Activated CD8-positive, alpha-beta memory T cell treated with anti-CD3 and anti-CD28 coated beads, Interleukin-2, amount 50 U/mL, for 1 hour (primary cell): Measurements from ENCODE around the gene CLK2.
"Not testable (repeated sequence)": the region's sequence is repeated elsewhere in the genome, so short reads cannot be mapped to it uniquely, and the experiment has no call there.

Experiments
- DNase-seq: peaks from one replicate; pipeline ENCODE4 v3.0.0-alpha.2; 2020; ENCODE audit errors: extremely low read depth

CLK2 gene

GRCh38 chr1:155266553-155266952 lies 6.8 kb downstream of the CLK2 start:
- no peak for DNase-seq

- DNase-seq: no peak
Observed at GRCh38 chr1:155263067-155263466, 10.2 kb downstream of the CLK2 start.

GRCh38 chr1:155261852-155262673 lies 11.2 kb downstream of the CLK2 start, which contains the start of gene SCAMP3:
Gene SCAMP3 (minus strand): TSS chr1:155262360. CDS start chr1:155262151, 209 bp downstream.
- DNase-seq: peak; percentile 66

GRCh38 chr1:155261493-155261851 lies 11.8 kb downstream of the CLK2 start:
- DNase-seq: no peak

- no peak for DNase-seq
Observed at GRCh38 chr1:155260276-155260675, 13.0 kb downstream of the CLK2 start.

GRCh38 chr1:155256058-155256852 lies 17.0 kb downstream of the CLK2 start:
- DNase-seq: no peak

- no peak for DNase-seq
Observed at GRCh38 chr1:155255243-155256007, 17.9 kb downstream of the CLK2 start, which contains the start of gene ENTREP3. Gene ENTREP3 (minus strand): TSS chr1:155255483. CDS start chr1:155254877, 606 bp downstream.

GRCh38 chr1:155254714-155255242 lies 18.5 kb downstream of the CLK2 start:
- no peak for DNase-seq

- DNase-seq: no peak
Observed at GRCh38 chr1:155254228-155254713, 19.0 kb downstream of the CLK2 start.

- DNase-seq: no peak
Observed at GRCh38 chr1:155253797-155254196, 19.5 kb downstream of the CLK2 start.

GRCh38 chr1:155253208-155253607 lies 20.1 kb downstream of the CLK2 start:
- DNase-seq: no peak

- no peak for DNase-seq
Observed at GRCh38 chr1:155251566-155251965, 21.7 kb downstream of the CLK2 start.

GRCh38 chr1:155250633-155251449 lies 22.5 kb downstream of the CLK2 start:
- peak; percentile 86 for DNase-seq

- DNase-seq: no peak
Observed at GRCh38 chr1:155250246-155250632, 23.1 kb downstream of the CLK2 start.

- DNase-seq: no peak
Observed at GRCh38 chr1:155247667-155248553, 25.4 kb downstream of the CLK2 start.

GRCh38 chr1:155246796-155247195 lies 26.5 kb downstream of the CLK2 start:
- not testable (repeated sequence) for DNase-seq

GRCh38 chr1:155245163-155245524 lies 28.2 kb downstream of the CLK2 start:
- DNase-seq: no peak

GRCh38 chr1:155244368-155245162 lies 28.7 kb downstream of the CLK2 start:
- DNase-seq: peak; percentile 94

- DNase-seq: no peak
Observed at GRCh38 chr1:155242805-155243358, 30.4 kb downstream of the CLK2 start.
